ENCODE data around the gene TMTC2.

Gene TMTC2

GRCh38 chr12:82964446-82964845 lies 277.7 kb downstream of the TMTC2 start:
- no peak for DNase-seq

GRCh38 chr12:82966001-82966559 lies 279.4 kb downstream of the TMTC2 start:
- no peak for DNase-seq

- DNase-seq, result no peak
Observed at GRCh38 chr12:82968631-82969367, 282.1 kb downstream of the TMTC2 start.

DNA sequence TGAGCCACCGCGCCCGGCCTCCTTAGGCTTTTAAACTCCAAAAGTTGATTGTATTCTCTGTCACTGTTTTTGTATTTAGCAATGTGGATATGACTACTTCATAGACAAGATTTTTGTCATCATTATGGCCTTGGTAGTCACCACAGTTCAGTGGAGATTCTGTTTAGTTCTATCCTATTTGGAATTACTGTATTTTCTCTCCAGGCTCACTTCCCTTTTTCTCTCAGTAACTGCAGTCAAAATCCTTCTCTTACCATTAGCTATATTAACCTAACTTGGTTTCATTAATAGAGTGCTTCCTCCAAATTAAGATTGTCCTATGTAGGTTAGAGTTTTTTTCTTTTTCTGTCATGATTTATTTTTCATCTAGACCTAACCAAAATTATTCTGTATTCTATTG lies 283.9 kb downstream of the TMTC2 start:
- no peak for DNase-seq

- DNase-seq, result no peak
Observed at GRCh38 chr12:82971584-82971983, 284.9 kb downstream of the TMTC2 start.

DNA sequence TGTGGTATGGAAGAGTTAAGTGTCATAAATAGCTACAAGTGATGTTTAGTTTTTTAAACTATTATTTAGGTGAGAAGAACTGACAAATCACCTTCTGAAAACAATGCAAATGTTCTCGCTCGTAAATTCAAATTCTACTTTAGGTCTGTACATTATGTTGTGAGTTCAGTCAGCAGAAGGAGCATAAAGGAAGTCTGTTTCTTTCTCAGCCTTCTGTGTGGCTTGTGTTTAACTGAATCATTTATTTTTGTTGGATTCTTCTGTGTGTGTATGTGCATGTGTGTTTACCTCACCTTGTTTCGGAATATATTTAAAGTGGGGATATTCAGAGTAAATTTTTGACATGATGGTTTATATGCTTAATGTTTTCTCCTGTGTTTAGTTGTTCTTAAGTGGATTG lies 285.9 kb downstream of the TMTC2 start:
- no peak for DNase-seq

- DNase-seq, result no peak
Observed at GRCh38 chr12:82973592-82973991, 286.9 kb downstream of the TMTC2 start.

- DNase-seq, result no peak
Observed at GRCh38 chr12:82981150-82981549, 294.4 kb downstream of the TMTC2 start.

DNA sequence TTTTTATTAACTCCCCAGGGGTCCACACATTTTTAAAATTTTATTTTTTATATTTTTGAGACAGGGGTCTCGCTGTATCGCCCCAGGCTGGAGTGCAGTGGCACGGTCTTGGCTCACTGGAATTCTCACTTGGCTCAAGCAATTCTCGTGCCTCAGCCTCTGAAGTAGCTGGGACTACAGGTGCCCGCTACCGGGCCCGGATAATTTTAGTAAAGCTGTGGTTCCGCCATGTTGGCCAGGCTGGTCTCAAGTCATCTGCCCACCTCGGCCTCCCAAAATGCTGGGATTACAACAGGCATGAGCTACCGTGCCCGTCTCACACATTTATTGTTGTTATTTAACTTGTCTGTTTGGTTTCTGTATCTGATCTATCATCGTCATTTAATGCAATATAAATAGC lies 307.4 kb downstream of the TMTC2 start:
- DNase-seq, result no peak

- no peak for DNase-seq
Observed at GRCh38 chr12:82996168-82996812, 309.6 kb downstream of the TMTC2 start.

DNA sequence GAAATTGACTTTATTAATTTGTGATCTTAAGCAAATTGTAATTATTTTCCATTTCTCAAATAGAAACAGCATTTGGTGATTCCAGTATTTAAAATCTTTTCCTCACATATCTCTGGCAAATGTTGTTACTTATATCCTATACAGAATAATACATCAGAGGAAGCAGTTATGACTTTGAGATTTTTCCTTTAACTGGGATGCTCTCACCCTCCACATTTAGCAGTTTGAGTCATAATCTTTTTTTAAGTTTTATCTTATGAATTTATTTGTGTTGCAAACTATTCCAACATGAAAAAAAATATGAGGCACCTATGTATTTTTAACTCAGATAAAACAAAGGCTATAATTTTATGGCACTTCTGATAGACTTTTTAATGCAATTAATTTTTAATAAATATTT lies 311.8 kb downstream of the TMTC2 start:
- DNase-seq, result no peak

DNA sequence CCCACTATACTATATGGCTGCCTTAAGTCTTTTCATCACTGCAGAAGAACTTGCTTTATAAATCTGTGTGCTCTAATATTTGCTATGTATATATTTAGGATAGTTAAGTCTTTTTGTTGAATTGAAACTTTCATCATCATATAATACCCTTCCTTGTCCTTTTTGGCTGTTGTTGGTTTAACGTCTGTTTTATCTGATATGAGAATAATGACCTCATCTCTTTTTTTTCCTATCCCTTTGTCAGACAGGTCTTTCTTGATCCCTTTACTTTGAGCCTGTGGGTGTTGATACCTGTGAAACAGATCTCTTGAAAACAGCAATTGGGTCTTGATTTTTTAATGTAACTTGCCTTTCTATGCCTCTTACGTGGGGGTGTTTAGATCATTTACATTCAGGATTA lies 316.3 kb downstream of the TMTC2 start:
- DNase-seq, result no peak

- DNase-seq, result no peak
Observed at GRCh38 chr12:83005534-83006197, 319.0 kb downstream of the TMTC2 start.

DNA sequence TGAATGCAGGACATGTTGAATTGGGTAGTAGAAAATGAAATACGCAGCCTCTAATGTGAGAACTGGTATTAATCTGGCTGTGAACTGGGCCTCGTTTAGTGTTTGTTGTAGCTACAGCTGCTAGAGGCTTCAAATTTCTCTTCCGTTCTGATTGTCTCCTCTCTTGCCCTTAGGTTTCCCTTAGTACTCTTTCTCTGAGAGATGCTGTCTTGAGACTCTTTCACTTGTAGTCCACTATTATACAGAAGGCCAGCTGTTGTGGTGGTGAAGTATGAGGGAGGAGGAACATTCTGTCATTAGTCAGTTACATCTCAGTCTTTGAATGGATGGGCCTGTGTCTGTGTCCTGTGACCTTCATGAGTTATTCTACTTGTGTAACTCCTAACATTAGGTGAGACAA lies 322.0 kb downstream of the TMTC2 start:
- DNase-seq, result no peak

DNA sequence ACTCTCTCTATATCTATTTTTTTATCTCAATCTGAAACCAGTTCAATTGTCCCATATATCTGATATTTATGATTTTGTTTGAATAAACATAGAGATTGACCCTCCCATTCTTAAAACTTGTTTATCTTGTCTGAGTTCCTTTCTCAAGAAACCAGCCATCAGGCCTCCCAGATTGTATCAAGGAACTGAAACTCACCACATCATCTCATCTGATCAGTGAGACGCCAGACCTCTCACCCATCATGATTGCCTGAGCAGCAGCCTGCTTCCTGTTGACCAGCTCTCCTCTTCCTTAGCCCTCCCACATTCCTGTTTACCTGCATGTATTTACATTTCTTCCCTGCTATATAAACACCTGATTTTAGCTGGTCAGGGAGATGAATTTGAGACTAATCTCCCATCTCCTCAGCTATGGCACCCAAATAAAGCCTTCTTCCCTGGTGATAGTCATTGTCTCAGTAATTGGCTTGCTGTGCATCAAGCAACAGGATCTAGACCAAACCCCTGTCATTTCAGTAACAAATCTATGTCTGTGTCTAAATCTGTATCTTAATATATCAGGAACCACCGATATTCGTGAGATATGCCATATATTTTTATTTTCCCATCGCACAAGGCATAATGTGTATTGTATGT lies 323.6 kb downstream of the TMTC2 start:
- DNase-seq, result no peak

GRCh38 chr12:83015390-83016217 lies 328.9 kb downstream of the TMTC2 start:
- peak; percentile 33 for DNase-seq

- peak; percentile 27 for DNase-seq
Observed at GRCh38 chr12:83016218-83016835, 329.6 kb downstream of the TMTC2 start.

- no peak for DNase-seq
Observed at GRCh38 chr12:83016991-83017390, 330.3 kb downstream of the TMTC2 start.

GRCh38 chr12:83018088-83018487 lies 331.4 kb downstream of the TMTC2 start:
- peak; percentile 31 for DNase-seq

GRCh38 chr12:83027021-83027723 lies 340.5 kb downstream of the TMTC2 start:
- DNase-seq, result no peak

GRCh38 chr12:83031196-83031595 lies 344.5 kb downstream of the TMTC2 start:
- DNase-seq, result no peak
